ENCODE data around the gene FAM20C. TPM values are rescaled to one million over a fixed set of nuclear protein-coding genes. Genes with fewer than 3 reads are reported as not detected.

FAM20C gene
- total RNA-seq, 1 experiment from 2014 or later = 62.6 TPM

DNA sequence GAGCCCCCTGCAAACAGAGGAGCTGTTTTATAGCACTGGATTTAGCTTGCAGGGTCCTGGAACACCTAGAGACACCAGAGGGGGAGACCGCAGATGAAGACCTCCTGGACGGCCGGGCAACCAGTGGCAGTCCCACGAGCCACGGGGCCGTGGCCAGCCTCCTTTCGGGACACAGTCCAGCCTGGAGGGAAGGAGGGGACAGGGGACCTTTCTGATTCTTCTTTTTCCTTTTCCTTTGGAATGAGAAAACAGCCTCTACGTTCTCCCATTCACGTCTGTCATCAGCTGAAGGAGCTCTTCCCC, 35.4 kb upstream of the FAM20C start:
- TF ChIP-seq CTCF (conservative IDR thresholded peaks at IDR 0.05) = no peak
- Histone ChIP-seq H3T11ph (ENCODE audit: low read length) (no peak overlapping the region), H3K79me1 (ENCODE audit: insufficient read depth, low read depth, low read length, poor library complexity, severe bottlenecking) (no peaks in the 10 kb centered on the region), H3K18ac (ENCODE audit: insufficient read length, low read depth, low read length) (no peak overlapping the region), H3K14ac (ENCODE audit: insufficient read depth, low read length) (no peak overlapping the region), H3K23ac (ENCODE audit: insufficient read length, low read depth, low read length) (no peak overlapping the region), H3K9ac (ENCODE audit: extremely low read depth, insufficient read length, low read length) (no peak overlapping the region), H3K79me2 (ENCODE audit: insufficient read depth, low read length) (no peaks in the 10 kb centered on the region), H2AK5ac (ENCODE audit: insufficient read length, low read length) (no peak overlapping the region), H2BK20ac (ENCODE audit: low read depth, low read length, poor library complexity, severe bottlenecking) (no peak overlapping the region), H3K4ac (ENCODE audit: low read depth, low read length) (no peak overlapping the region), H3K27ac (ENCODE audit: insufficient read length, low read depth, low read length) (no peak overlapping the region), H3K4me1 (ENCODE audit: insufficient read depth, low read length) (no peaks in the 10 kb centered on the region), H2BK12ac (ENCODE audit: insufficient read length, low read depth, low read length) (no peak overlapping the region), H3K9me3 (ENCODE audit: control insufficient read depth, low read depth, low read length) (no peaks in the 10 kb centered on the region), H2BK15ac (ENCODE audit: low read depth, low read length) (no peak overlapping the region), H4K8ac (replicated peaks; ENCODE audit: insufficient read length, low read depth, low read length) (no peak overlapping the region), H4K91ac (ENCODE audit: insufficient read length, low read depth, low read length) (no peak overlapping the region), H4K20me1 (ENCODE audit: control insufficient read depth, insufficient read depth, insufficient read length) (no peaks in the 10 kb centered on the region), H4K5ac (ENCODE audit: insufficient read length, low read depth, low read length) (no peak overlapping the region), H2BK120ac (ENCODE audit: low read depth, low read length, poor library complexity, severe bottlenecking) (no peak overlapping the region), H3K23me2 (ENCODE audit: insufficient read length, low read depth, low read length, poor library complexity, severe bottlenecking) (no peaks in the 10 kb centered on the region), H3K56ac (ENCODE audit: insufficient read length, low read depth, low read length) (no peak overlapping the region), H2AFZ (ENCODE audit: low read length) (no peak overlapping the region), H3K4me2 (ENCODE audit: insufficient read depth, insufficient read length, low read length) (no peak overlapping the region), H2BK5ac (ENCODE audit: insufficient read length, low read length) (no peak overlapping the region), H3K27me3 (ENCODE audit: insufficient read depth, low read length) (no peaks in the 10 kb centered on the region)
- H3K4me3 Mint-ChIP-seq = no peak overlapping the region
- DNase-seq = no peak
- no CpG with 5 or more reads among the region's 9 CpGs for WGBS (ENCODE audit: extremely low coverage, insufficient read length, low lambda C conversion rate)
- peaks cover 8% of the 10 kb centered on the region for H3K27me3 Mint-ChIP-seq (ENCODE audit: low read depth)
- H3K9me3 Mint-ChIP-seq = no peaks in the 10 kb centered on the region
- H3K4me1 Mint-ChIP-seq = peaks cover 15 to 18% of the 10 kb centered on the region in 2 experiments
- H3K27ac Mint-ChIP-seq = no peak overlapping the region
- no peaks in the 10 kb centered on the region for H3K36me3 Mint-ChIP-seq (ENCODE audit: insufficient read depth in 1 of 3, low read depth in 3 of 3)
